ENCODE data around the gene S100A6. TPM values are rescaled to one million over a fixed set of nuclear protein-coding genes. Genes with fewer than 3 reads are reported as not detected.

S100A6 gene
- total RNA-seq = 1,061 and 1,806 TPM in 2 replicates

GRCh38 chr1:153535242-153536011 is at the start of gene S100A6:
TSS of gene S100A6 (minus strand) at chr1:153535991. CDS start at chr1:153535339, 652 bp downstream.

GRCh38 chr1:153565529-153566374 is 30.0 kb upstream of the S100A6 start, which contains the start of gene S100A2:
TSS of gene S100A2 (minus strand) at chr1:153565844. CDS start at chr1:153563877, 1,967 bp downstream.

GRCh38 chr1:153548722-153549688 is 13.2 kb upstream of the S100A6 start, which contains the start of gene S100A3:
TSS of gene S100A3 (minus strand) at chr1:153549258. CDS start at chr1:153548485, 773 bp downstream.

GRCh38 chr1:153545067-153546055 is 9.6 kb upstream of the S100A6 start, which contains the start of gene S100A4:
TSS of gene S100A4 (minus strand) at chr1:153545806. CDS start at chr1:153544794, 1,012 bp downstream.

GRCh38 chr1:153540394-153541361 is 4.9 kb upstream of the S100A6 start, which contains the start of gene S100A5:
TSS of gene S100A5 (minus strand) at chr1:153540934. CDS start at chr1:153540191, 743 bp downstream.

Other genes starting within 250 kb of the S100A6 start
- gene PGLYRP3, start 223.0 kb downstream of the S100A6 start, total RNA-seq = not detected in 2 replicates
- not detected in 2 replicates for gene PGLYRP4, start 187.2 kb downstream of the S100A6 start, total RNA-seq
- gene S100A9, start 178.1 kb downstream of the S100A6 start, total RNA-seq = 0.18 and 0.19 TPM in 2 replicates
- not detected in 2 replicates for gene S100A12, start 160.4 kb downstream of the S100A6 start, total RNA-seq
- gene S100A8, start 144.9 kb downstream of the S100A6 start, total RNA-seq = not detected in 2 replicates
- not detected in 2 replicates for gene S100A7A, start 119.5 kb downstream of the S100A6 start, total RNA-seq
- gene S100A7, start 75.3 kb downstream of the S100A6 start, total RNA-seq = not detected in 2 replicates
- gene S100A5, start 4.9 kb upstream of the S100A6 start, total RNA-seq = not detected in 2 replicates
- 1.1 and 7.8 TPM in 2 replicates for gene S100A4, start 9.8 kb upstream of the S100A6 start, total RNA-seq
- gene S100A3, start 13.3 kb upstream of the S100A6 start, total RNA-seq = 1.3 and 3.2 TPM in 2 replicates
- gene S100A2, start 29.9 kb upstream of the S100A6 start, total RNA-seq = 1.9 and 3.8 TPM in 2 replicates
- gene S100A16, start 77.1 kb upstream of the S100A6 start, total RNA-seq = 328 and 379 TPM in 2 replicates
- not detected in 2 replicates for gene S100A14, start 80.3 kb upstream of the S100A6 start, total RNA-seq
- gene S100A13, start 91.5 kb upstream of the S100A6 start, total RNA-seq = 101 and 216 TPM in 2 replicates
- not detected in 2 replicates for gene S100A1, start 92.4 kb upstream of the S100A6 start, total RNA-seq
- 26.5 and 37.1 TPM in 2 replicates for gene CHTOP, start 98.1 kb upstream of the S100A6 start, total RNA-seq
- gene SNAPIN, start 122.7 kb upstream of the S100A6 start, total RNA-seq = 39.4 and 48.3 TPM in 2 replicates
- 203 and 278 TPM in 2 replicates for gene ILF2, start 135.0 kb upstream of the S100A6 start, total RNA-seq
- 4.7 and 12.0 TPM in 2 replicates for gene NPR1, start 142.7 kb upstream of the S100A6 start, total RNA-seq
- gene INTS3, start 192.1 kb upstream of the S100A6 start, total RNA-seq = 23.7 and 38.2 TPM in 2 replicates
- 11.4 and 14.7 TPM in 2 replicates for gene SLC27A3, start 239.4 kb upstream of the S100A6 start, total RNA-seq

All from endothelial cell of coronary artery (primary cell).